ENCODE measurements around the gene LKAAEAR1.

Gene LKAAEAR1

GRCh38 chr20:64065062-64065973 is 18.9 kb downstream of the LKAAEAR1 start:
- H3K4me3 ChIP-seq (replicated peaks; ENCODE audit: low read depth, low read length) = no peak overlapping the region
- TF ChIP-seq CTCF (IDR thresholded peaks at IDR 0.05; ENCODE audit: low read depth, low read length, missing control alignments) = no peak
- DNase-seq (ENCODE audit: extremely low read depth, low read depth) = no peak

GRCh38 chr20:64064145-64064698 is 20.0 kb downstream of the LKAAEAR1 start:
- peak overlapping the region; percentile 69 for H3K4me3 ChIP-seq (replicated peaks; ENCODE audit: low read depth, low read length)
- no peak for TF ChIP-seq CTCF (IDR thresholded peaks at IDR 0.05; ENCODE audit: low read depth, low read length, missing control alignments)

GRCh38 chr20:64063389-64064144 is 20.6 kb downstream of the LKAAEAR1 start:
- H3K4me3 ChIP-seq (replicated peaks; ENCODE audit: low read depth, low read length) = peak overlapping the region; percentile 69
- no peak for TF ChIP-seq CTCF (IDR thresholded peaks at IDR 0.05; ENCODE audit: low read depth, low read length, missing control alignments)
- DNase-seq (ENCODE audit: extremely low read depth, low read depth) = no peak

More at GRCh38 chr20:64064145-64064698, 20.0 kb downstream of the LKAAEAR1 start:
- no peak for DNase-seq (ENCODE audit: extremely low read depth, low read depth)

- DNase-seq (ENCODE audit: extremely low read depth, low read depth) = peak; percentile 83
- no peak for TF ChIP-seq CTCF (IDR thresholded peaks at IDR 0.05; ENCODE audit: low read depth, low read length, missing control alignments)
- H3K4me3 ChIP-seq (replicated peaks; ENCODE audit: low read depth, low read length) = peak within 1 kb of the TSS; percentile 69
Measured at GRCh38 chr20:64062596-64063388, 21.4 kb downstream of the LKAAEAR1 start, which contains the start of gene TCEA2. Gene TCEA2 (plus strand): TSS chr20:64063198. CDS start chr20:64063313, 115 bp downstream.

GRCh38 chr20:64062276-64062595 is 22.0 kb downstream of the LKAAEAR1 start:
- no peak for TF ChIP-seq CTCF (IDR thresholded peaks at IDR 0.05; ENCODE audit: low read depth, low read length, missing control alignments)
- peak overlapping the region; percentile 69 for H3K4me3 ChIP-seq (replicated peaks; ENCODE audit: low read depth, low read length)
- DNase-seq (ENCODE audit: extremely low read depth, low read depth) = no peak

- no peak overlapping the region for H3K4me3 ChIP-seq (replicated peaks; ENCODE audit: low read depth, low read length)
- no peak for DNase-seq (ENCODE audit: extremely low read depth, low read depth)
Measured at GRCh38 chr20:64058536-64058935, 25.7 kb downstream of the LKAAEAR1 start.

More at GRCh38 chr20:64058536-64058935, 25.7 kb downstream of the LKAAEAR1 start:
- no peak for TF ChIP-seq CTCF (IDR thresholded peaks at IDR 0.05; ENCODE audit: low read depth, low read length, missing control alignments)
